GM18526 (cell line): ENCODE measurements around the gene RLN3.

ENCODE experiments used
- POLR2A ChIP-seq: IDR thresholded peaks from 3 replicates; pipeline ENCODE4 v1.6.1; 2011; ENCODE audit not compliant: insufficient read length; ENCODE audit errors: extremely low read depth

The RLN3 gene

DNA sequence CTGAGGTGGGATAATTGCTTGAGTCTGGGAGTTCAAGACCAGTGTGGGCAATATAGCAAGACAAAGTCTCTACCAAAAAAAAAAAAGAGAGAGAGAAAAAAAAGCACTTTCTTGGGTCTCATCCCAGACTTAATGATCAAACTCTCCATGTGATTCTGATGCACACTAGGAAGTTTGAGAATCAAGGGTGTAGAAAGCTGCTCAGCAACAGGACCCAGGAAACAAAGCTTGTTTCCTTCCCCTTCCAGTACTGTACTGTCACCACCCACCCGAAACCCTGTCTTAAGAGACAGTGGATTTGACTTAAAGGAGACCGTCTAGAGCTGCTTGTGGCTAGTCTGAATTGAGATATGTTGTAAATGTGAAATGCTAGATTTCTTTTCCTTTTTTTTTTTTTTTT lies 50.5 kb downstream of the RLN3 start:
- no peak for TF ChIP-seq POLR2A
